Upper lobe of left lung (tissue), 4 donors: ENCODE data around the gene PAPSS1.

Experiments
- CTCF ChIP-seq, 6 experiments: fragments of 450-650 bp in 4 of 6; fragments of 200-600 bp in 2 of 6; sonication (generic) in 2 of 6; IDR thresholded peaks; one replicate each; pipeline ENCODE4 v1.5.1; 2016 to 2019; ENCODE audit warnings: antibody characterized with exemption in 6 of 6
- EP300 ChIP-seq, 4 donors: sonication (generic); formaldehyde crosslinking; IDR thresholded peaks; one replicate each; pipeline ENCODE4 v1.5.1; 2017; ENCODE audit warnings: antibody characterized with exemption in 4 of 4, control low read depth in 2 of 4
- POLR2A ChIP-seq, 4 donors: fragments of 450-650 bp; IDR thresholded peaks; one replicate each; pipeline ENCODE4 v1.5.1; 2016 to 2017; ENCODE audit warnings: antibody characterized with exemption in 4 of 4, mild to moderate bottlenecking in 2 of 4

- TF ChIP-seq POLR2A (IDR thresholded peaks at IDR 0.05) (no peak), CTCF (IDR thresholded peaks at IDR 0.05) (no peak), EP300 (IDR thresholded peaks at IDR 0.05) (no peak)
Measured at GRCh38 chr4:107640878-107641277, 79.2 kb downstream of the PAPSS1 start.
